Immature natural killer cell (primary cell): ENCODE data around the gene SLIT3. TPM values are rescaled to one million over a fixed set of nuclear protein-coding genes. Genes with fewer than 3 reads are reported as not detected.

Experiments used
- DNase-seq, 3 donors: peaks; one replicate each; pipeline ENCODE4 v3.0.0; 2022; ENCODE audit warnings: mixed read lengths in 1 of 3
- H3K27ac Mint-ChIP-seq, 6 donors: one replicate each; pipeline ENCODE4 v1.8.0; 2020; ENCODE audit warnings: mixed read lengths in 6 of 6, mild to moderate bottlenecking in 5 of 6, inconsistent platforms in 4 of 6, moderate library complexity in 3 of 6
- H3K27me3 Mint-ChIP-seq, 3 donors: one replicate each; pipeline ENCODE4 v1.8.0; 2020 to 2021; ENCODE audit warnings: low read depth in 3 of 3, mild to moderate bottlenecking in 3 of 3, mixed read lengths in 3 of 3, moderate library complexity in 3 of 3, inconsistent platforms in 1 of 3
- H3K36me3 Mint-ChIP-seq, 3 donors: one replicate each; pipeline ENCODE4 v1.8.0; 2020; ENCODE audit warnings: mixed read lengths in 3 of 3, inconsistent platforms in 2 of 3, mild to moderate bottlenecking in 2 of 3
- H3K4me1 Mint-ChIP-seq, 2 donors: one replicate each; pipeline ENCODE4 v1.8.0; 2020; ENCODE audit warnings: inconsistent platforms in 2 of 2, mild to moderate bottlenecking in 2 of 2, mixed read lengths in 2 of 2, moderate library complexity in 1 of 2
- H3K4me3 Mint-ChIP-seq, 5 donors: one replicate each; pipeline ENCODE4 v1.8.0; 2020; ENCODE audit warnings: mild to moderate bottlenecking in 5 of 5, mixed read lengths in 5 of 5, inconsistent platforms in 3 of 5, moderate library complexity in 3 of 5
- H3K9me3 Mint-ChIP-seq, 6 donors: one replicate each; pipeline ENCODE4 v1.8.0; 2020; ENCODE audit warnings: mild to moderate bottlenecking in 6 of 6, mixed read lengths in 6 of 6, inconsistent platforms in 4 of 6, moderate library complexity in 3 of 6
- polyA plus RNA-seq, 3 donors: library from polyadenylated mRNA; unstranded; fragments of 300-500 nt; fragmentation: Illumina TruSeq; gene quantifications; one replicate each; pipeline ENCODE4 v1.2.3, GENCODE V29; 2021

Gene SLIT3
- polyA plus RNA-seq, 3 donors from 2014 or later, result 0.47 to 0.90 TPM; not detected in 1

DNA sequence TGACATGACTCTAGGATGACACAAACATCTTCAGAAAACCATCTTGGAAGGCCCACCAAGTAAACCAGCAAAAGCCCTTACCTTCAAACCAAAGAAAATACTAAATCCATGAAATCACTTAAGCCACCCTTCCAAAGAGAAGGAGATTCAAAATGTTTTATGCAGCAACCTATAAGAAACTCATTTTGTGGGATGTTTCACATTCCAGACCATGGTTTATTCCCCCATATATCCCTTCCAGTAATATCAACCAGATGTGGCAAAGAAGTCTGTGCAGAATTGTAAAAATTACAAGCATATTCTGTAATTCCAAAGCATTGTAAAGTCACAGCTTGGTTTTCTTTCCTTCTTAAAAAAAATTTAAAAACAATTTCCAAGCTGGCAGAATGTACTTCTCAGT, 117.4 kb downstream of the SLIT3 start:
- H3K27me3 Mint-ChIP-seq, result peaks cover 0 to 6% (median 0%) of the 10 kb centered on the region in 3 donors
- no peaks in the 10 kb centered on the region for H3K36me3 Mint-ChIP-seq
- H3K4me1 Mint-ChIP-seq, result no peaks in the 10 kb centered on the region
- peaks cover 0 to 2% (median 0%) of the 10 kb centered on the region in 6 donors for H3K9me3 Mint-ChIP-seq
- no peak overlapping the region for H3K27ac Mint-ChIP-seq
- no peak for DNase-seq
- no peak overlapping the region for H3K4me3 Mint-ChIP-seq

DNA sequence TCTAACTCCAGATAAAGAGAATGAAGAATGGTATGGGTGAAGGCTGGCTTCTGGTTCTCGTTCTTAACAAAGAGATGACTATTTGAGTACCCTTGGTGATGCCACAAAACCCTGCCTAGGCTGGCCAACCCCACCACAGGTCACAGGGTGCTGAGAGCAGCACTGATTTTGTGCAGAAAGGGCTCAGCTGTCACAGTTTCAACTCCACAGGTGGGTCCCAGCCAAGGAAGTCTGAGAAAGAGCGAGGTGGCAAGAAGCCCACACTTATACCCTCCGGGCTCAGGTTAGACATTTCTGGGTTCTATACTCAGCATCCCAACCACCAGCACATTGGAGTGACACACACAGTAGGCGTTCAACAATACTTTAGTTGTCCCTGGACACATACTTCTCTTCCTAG, 118.1 kb downstream of the SLIT3 start:
- Mint-ChIP-seq H3K9me3 (peaks cover 0 to 2% (median 0%) of the 10 kb centered on the region in 6 donors), H3K27me3 (no peaks in the 10 kb centered on the region), H3K4me1 (no peaks in the 10 kb centered on the region), H3K36me3 (no peaks in the 10 kb centered on the region), H3K4me3 (no peak overlapping the region), H3K27ac (no peak overlapping the region)
- no peak for DNase-seq

DNA sequence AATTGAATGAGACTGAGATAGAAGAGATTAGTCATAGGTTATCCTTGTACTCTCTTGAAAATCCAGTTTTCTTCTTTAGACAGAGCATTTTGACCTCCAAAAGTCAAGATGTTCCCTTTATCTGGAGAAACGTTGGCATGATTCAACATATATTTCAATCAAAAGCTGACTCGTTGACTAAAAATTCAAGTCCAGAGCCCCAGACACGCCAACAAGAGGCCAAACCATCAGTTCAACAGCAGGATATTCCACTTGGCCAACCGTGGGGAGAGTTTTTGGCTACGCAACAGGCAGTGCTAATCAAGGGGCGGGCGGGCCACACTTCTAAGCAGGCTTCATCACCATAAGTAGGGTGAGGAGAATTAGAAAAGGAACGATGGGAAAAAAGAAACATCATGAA, 119.1 kb downstream of the SLIT3 start:
- Mint-ChIP-seq H3K4me3 (no peak overlapping the region), H3K9me3 (no peaks in the 10 kb centered on the region), H3K4me1 (no peaks in the 10 kb centered on the region), H3K27me3 (no peaks in the 10 kb centered on the region), H3K36me3 (no peaks in the 10 kb centered on the region), H3K27ac (no peak overlapping the region)
- no peak for DNase-seq

DNA sequence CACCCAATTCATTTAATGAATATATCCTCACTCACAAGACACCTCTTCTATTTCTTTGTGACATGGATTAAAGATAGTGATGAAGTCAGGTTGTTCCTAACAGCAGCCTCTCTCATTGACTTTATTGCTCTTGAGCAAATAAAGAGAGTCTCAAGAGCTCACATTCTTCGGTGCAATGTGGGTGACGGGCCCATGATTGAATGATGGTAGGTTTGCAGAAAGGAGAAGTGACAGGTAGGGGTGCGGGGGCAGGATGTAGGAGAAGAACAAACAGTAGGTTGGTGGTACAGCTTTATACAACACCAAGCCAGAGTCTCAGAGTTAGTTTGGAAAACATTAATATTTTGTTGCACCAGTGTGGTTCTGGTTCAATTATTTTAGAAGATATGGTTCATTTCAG, 122.2 kb downstream of the SLIT3 start:
- no peaks in the 10 kb centered on the region for H3K36me3 Mint-ChIP-seq
- no peak for DNase-seq
- H3K27ac Mint-ChIP-seq, result no peak overlapping the region
- H3K4me3 Mint-ChIP-seq, result no peak overlapping the region
- H3K9me3 Mint-ChIP-seq, result no peaks in the 10 kb centered on the region
- peaks cover 0 to 3% (median 2%) of the 10 kb centered on the region in 3 donors for H3K27me3 Mint-ChIP-seq
- H3K4me1 Mint-ChIP-seq, result no peaks in the 10 kb centered on the region

DNA sequence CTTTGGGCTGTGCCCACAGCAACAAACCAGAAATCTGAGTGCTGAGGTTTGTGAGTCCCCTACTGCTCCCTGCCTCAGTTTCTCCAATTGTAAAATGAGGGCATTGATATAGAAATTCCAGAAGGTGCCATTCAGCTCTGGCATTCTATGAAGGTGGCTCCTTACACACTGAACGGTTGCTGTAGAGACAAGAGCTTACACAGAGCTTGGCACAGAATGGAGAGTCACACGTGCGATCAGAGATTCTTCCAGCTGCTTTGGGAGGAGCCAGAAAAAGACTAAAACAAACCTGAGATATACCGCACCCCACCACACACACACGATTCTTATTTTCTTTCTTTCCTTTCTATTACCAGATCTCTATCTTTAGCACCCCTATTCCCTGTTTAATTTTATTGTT, 122.7 kb downstream of the SLIT3 start:
- no peaks in the 10 kb centered on the region for H3K4me1 Mint-ChIP-seq
- no peak overlapping the region for H3K4me3 Mint-ChIP-seq
- peaks cover 0 to 3% (median 2%) of the 10 kb centered on the region in 3 donors for H3K27me3 Mint-ChIP-seq
- H3K27ac Mint-ChIP-seq, result no peak overlapping the region
- no peak for DNase-seq
- H3K36me3 Mint-ChIP-seq, result no peaks in the 10 kb centered on the region
- no peaks in the 10 kb centered on the region for H3K9me3 Mint-ChIP-seq

DNA sequence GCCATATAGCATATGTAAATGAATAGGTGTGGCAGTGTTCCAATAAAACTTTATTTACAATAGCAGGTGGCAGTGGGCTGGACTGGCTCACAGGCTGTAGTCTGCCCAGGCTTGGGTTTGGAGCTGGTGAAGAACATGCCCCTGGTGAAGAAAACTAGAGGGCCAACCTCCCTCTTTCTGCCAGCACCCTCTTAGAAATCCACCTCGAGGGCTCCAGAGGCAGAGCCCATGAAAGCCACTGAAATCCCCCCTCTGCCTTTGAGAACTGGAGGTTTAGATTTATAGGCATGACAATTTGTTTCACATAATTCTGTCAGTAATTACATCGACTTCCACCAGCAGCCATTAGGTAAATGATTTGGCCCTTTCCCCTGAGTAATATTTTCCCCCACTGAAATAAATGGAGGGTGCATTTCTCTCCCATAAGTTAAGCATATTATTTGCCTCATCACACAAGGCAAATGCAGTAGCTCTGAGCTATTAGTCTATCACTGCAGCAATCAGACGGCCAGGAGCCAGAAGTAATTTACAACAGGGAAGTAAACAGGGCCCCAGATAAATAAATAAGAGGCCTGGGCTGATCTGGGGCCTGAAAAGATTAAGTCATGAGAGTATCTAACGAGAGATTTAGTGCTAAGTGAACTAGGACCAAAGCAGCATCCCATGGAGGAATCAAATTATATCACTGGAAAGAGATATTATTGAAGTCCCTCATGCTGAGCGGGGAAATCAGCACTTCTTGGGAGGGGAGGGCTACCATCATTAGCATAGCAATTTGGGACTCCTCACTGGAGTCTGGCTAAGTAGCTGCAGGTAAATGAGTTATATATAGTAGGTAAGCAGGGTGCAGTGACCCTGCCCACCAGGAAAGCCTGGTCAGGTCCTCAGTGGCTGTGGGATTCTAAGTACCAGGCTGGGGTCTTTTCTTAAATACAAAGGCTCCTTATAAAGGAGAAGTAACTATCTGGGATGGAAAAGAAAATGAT, 123.9 kb downstream of the SLIT3 start:
- H3K4me1 Mint-ChIP-seq, result no peaks in the 10 kb centered on the region
- H3K27me3 Mint-ChIP-seq, result peaks cover 0 to 5% (median 4%) of the 10 kb centered on the region in 3 donors
- no peak overlapping the region for H3K27ac Mint-ChIP-seq
- no peaks in the 10 kb centered on the region for H3K36me3 Mint-ChIP-seq
- no peak overlapping the region for H3K4me3 Mint-ChIP-seq
- no peaks in the 10 kb centered on the region for H3K9me3 Mint-ChIP-seq
- DNase-seq, result no peak

DNA sequence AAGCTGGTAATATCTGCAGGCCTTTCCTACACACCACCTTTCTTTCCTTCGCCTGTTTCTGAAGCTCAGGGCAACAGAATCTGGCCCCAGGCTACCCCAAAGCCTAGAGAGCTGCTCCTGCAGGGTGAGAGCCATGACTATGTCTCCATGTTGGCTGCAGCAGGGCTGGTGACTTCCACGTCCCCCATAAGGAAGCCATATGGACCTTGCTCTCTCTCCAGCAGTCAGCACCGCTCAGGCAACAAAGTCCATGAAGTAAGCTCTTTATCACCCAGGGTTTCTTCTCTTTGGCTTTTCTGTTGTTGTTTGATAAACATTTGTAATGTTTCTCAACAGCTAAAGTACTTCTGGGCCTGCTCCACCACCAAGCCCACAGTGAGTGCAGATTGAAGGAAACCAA, 125.2 kb downstream of the SLIT3 start:
- Mint-ChIP-seq H3K27me3 (peaks cover 0 to 6% (median 4%) of the 10 kb centered on the region in 3 donors), H3K4me3 (no peak overlapping the region), H3K4me1 (no peaks in the 10 kb centered on the region), H3K36me3 (no peaks in the 10 kb centered on the region), H3K27ac (no peak overlapping the region), H3K9me3 (no peaks in the 10 kb centered on the region)
- DNase-seq, result no peak

DNA sequence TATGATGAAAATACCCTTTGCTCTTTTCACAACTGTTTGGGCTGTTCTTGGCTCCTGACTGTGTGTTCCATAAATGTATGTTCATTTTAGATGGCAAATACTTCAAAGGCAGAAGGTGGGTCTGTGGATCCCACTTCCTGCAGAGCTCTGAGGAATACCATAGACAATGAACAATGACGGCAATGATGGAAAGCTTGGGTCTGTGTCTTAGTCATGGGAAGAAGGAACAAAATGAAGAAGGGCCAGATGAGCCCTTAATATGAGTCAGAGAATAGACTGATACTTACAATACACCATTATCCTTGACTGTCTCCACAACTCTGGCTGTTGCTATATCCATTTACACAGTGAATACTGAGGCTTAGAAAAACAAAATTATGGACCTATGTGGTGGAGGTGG, 126.0 kb downstream of the SLIT3 start:
- Mint-ChIP-seq H3K9me3 (peaks cover 0 to 3% (median 0%) of the 10 kb centered on the region in 6 donors), H3K4me3 (no peak overlapping the region), H3K4me1 (no peaks in the 10 kb centered on the region), H3K36me3 (no peaks in the 10 kb centered on the region), H3K27me3 (peaks cover 0 to 6% (median 4%) of the 10 kb centered on the region in 3 donors), H3K27ac (no peak overlapping the region)
- DNase-seq, result no peak

DNA sequence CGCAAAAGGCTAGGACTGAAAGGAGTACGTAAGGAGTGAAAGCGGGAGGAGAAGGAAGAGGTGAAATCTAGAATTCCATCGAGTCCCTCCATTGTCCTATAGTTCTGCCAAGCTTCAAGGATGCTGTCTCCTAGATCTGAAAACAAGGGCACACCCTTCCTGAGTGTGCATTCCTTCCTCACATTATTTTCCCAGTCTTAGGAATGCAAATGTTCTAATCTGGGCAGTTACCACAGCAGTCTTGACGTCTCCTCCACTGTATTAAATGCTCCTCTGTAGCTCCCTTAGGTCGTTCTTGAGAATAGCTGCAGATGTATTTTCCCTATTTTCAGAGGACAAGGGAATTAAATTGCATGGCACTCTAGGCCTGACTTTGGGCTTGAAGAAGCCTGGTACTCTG, 127.6 kb downstream of the SLIT3 start:
- peaks cover 0 to 3% (median 0%) of the 10 kb centered on the region in 6 donors for H3K9me3 Mint-ChIP-seq
- no peak overlapping the region for H3K27ac Mint-ChIP-seq
- H3K27me3 Mint-ChIP-seq, result peaks cover 4 to 6% (median 5%) of the 10 kb centered on the region in 3 donors
- H3K4me1 Mint-ChIP-seq, result no peaks in the 10 kb centered on the region
- DNase-seq, result no peak
- H3K4me3 Mint-ChIP-seq, result no peak overlapping the region
- no peaks in the 10 kb centered on the region for H3K36me3 Mint-ChIP-seq

DNA sequence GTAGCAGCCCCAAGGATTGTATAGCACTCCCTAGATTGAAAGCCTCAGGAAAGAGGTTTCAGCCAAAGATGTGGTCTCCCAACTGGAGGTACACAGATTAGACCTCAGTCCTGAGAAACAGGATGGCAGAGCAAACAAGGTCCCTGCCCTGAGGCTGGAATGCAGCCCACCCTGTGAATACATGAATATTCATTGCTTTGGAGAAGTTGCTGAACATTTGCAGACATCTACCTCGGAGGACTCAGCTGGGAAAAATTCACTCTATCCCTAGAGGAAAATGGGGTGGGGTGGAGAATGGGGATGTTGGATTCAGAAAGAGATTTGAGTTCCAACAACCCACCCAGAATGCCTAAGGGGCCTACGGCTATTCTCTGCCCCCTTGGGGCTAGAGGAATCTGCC, 129.4 kb downstream of the SLIT3 start:
- no peak for DNase-seq
- Mint-ChIP-seq H3K9me3 (peaks cover 0 to 3% (median 0%) of the 10 kb centered on the region in 6 donors), H3K27ac (no peak overlapping the region), H3K27me3 (peaks cover 4 to 7% (median 5%) of the 10 kb centered on the region in 3 donors), H3K4me3 (no peak overlapping the region), H3K36me3 (no peaks in the 10 kb centered on the region), H3K4me1 (no peaks in the 10 kb centered on the region)

DNA sequence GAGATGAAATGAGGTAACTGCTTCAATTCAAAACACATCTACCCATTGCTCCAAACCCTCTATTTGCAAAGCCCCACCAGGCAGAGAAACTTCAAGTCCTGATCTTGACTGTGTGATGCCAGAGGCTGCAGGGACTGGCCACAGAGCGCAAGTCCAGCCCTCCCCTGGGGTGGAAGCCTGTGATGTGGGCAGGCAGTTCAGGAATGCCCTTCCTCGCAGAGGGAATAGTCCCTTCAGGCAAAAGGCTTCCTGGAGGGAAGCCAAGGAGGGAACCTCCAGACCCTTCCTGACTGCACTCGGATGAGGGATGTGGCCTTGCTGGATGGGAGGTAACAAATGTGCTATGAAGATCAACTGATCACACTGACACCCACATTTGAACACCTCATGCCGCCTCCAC, 131.2 kb downstream of the SLIT3 start:
- Mint-ChIP-seq H3K4me3 (no peak overlapping the region), H3K4me1 (no peaks in the 10 kb centered on the region), H3K9me3 (peaks cover 0 to 3% (median 0%) of the 10 kb centered on the region in 6 donors), H3K36me3 (no peaks in the 10 kb centered on the region), H3K27me3 (peaks cover 4 to 6% (median 5%) of the 10 kb centered on the region in 3 donors), H3K27ac (no peak overlapping the region)
- DNase-seq, result no peak

DNA sequence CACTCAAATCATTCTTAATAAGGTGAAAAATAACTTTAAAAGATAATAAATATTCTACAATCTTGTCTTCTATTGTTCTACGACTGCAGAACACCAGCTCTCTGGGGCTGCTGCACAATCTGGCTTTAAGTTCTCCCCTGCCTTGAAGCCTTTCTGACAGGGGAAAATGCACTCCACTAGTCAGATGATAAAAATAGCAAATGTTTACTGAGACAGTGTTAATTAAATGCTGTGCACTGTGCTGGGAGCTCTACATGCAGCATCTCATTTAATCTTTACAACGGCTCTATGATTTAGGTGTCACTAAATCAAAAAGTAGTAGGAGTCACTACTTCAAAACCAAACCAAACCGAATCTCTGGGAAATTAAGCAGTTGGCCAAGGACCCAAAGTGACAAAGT, 132.7 kb downstream of the SLIT3 start:
- Mint-ChIP-seq H3K9me3 (peaks cover 0 to 3% (median 0%) of the 10 kb centered on the region in 6 donors), H3K36me3 (no peaks in the 10 kb centered on the region), H3K4me1 (no peaks in the 10 kb centered on the region), H3K27ac (no peak overlapping the region), H3K4me3 (no peak overlapping the region), H3K27me3 (peaks cover 4 to 5% (median 4%) of the 10 kb centered on the region in 3 donors)
- DNase-seq, result no peak

DNA sequence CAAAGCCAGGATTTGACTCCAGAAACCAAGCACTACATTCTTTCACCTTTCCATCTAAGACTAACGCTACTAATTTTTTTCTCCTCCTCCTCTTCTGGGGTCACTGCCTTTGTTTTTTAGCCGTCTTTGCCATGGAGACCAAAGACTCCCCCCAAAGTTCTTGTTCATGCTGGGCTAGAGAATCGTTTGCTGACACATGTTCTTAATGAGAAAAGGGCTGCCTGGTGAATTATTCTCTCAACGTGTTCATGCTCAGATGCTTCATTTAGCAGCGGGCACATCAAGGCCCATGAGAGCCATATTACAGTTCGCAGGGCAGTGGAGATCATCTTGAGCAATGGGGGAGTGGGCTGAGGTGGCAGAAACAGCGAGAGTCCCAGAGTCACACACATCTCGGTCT, 134.9 kb downstream of the SLIT3 start:
- Mint-ChIP-seq H3K9me3 (peaks cover 0 to 7% (median under 1%) of the 10 kb centered on the region in 6 donors), H3K27me3 (peaks cover 1 to 5% (median 3%) of the 10 kb centered on the region in 3 donors), H3K4me3 (no peak overlapping the region), H3K27ac (no peak overlapping the region), H3K36me3 (no peaks in the 10 kb centered on the region), H3K4me1 (no peaks in the 10 kb centered on the region)
- no peak for DNase-seq

DNA sequence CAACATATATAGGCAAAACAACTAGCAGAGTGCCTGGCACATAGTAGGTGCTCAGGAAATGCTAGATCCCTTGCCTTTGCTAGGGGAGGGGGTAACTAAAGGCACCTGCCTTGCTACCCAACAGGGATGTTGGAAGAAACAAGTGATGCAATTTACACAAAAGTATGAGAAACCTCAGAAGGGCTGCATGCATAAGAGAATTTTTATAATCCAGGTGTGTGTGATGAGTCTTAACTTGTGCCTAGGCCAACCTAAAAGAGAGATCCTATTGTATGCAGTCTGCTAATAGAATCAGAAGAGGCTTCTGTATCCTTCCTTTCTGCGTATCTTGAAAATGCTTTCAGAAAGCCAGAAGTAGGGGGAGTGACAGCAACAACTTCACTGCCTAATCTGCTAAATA, 135.9 kb downstream of the SLIT3 start:
- H3K36me3 Mint-ChIP-seq, result no peaks in the 10 kb centered on the region
- peaks cover 1 to 5% (median 1%) of the 10 kb centered on the region in 3 donors for H3K27me3 Mint-ChIP-seq

More for the DNA sequence above, 135.9 kb downstream of the SLIT3 start:
- DNase-seq, result no peak
- H3K27ac Mint-ChIP-seq, result no peak overlapping the region
- H3K4me3 Mint-ChIP-seq, result no peak overlapping the region
- peaks cover 0 to 6% (median 2%) of the 10 kb centered on the region in 6 donors for H3K9me3 Mint-ChIP-seq
- no peaks in the 10 kb centered on the region for H3K4me1 Mint-ChIP-seq
